NCI-H1436 (cell line): Measurements from ENCODE around the gene HVCN1.
"Not testable (repeated sequence)": the region's sequence is repeated elsewhere in the genome, so short reads cannot be mapped to it uniquely, and the experiment has no call there.

ENCODE experiments used
- DNase-seq: peaks from one replicate; lab custom pipeline; 2025; lab: John Stamatoyannopoulos, UW

The HVCN1 gene

GRCh38 chr12:110668480-110669192 is 20.3 kb downstream of the HVCN1 start:
- no peak for DNase-seq

- no peak for DNase-seq
Measured at GRCh38 chr12:110667671-110668070, 21.2 kb downstream of the HVCN1 start.

- DNase-seq, result no peak
Measured at GRCh38 chr12:110666892-110667291, 22.0 kb downstream of the HVCN1 start.

- no peak for DNase-seq
Measured at GRCh38 chr12:110661337-110661972, 27.5 kb downstream of the HVCN1 start.

- DNase-seq, result no peak
Measured at GRCh38 chr12:110658878-110659277, 30.0 kb downstream of the HVCN1 start.

GRCh38 chr12:110658242-110658641 is 30.7 kb downstream of the HVCN1 start:
- no peak for DNase-seq

GRCh38 chr12:110657747-110658146 is 31.2 kb downstream of the HVCN1 start:
- DNase-seq, result no peak

- no peak for DNase-seq
Measured at GRCh38 chr12:110656071-110656655, 32.8 kb downstream of the HVCN1 start.

GRCh38 chr12:110654238-110654637 is 34.7 kb downstream of the HVCN1 start:
- DNase-seq, result not testable (repeated sequence)

- DNase-seq, result no peak
Measured at GRCh38 chr12:110649341-110649847, 39.5 kb downstream of the HVCN1 start.

- no peak for DNase-seq
Measured at GRCh38 chr12:110647631-110648040, 41.3 kb downstream of the HVCN1 start.

GRCh38 chr12:110641521-110641920 is 47.4 kb downstream of the HVCN1 start:
- no peak for DNase-seq

GRCh38 chr12:110640275-110641025 is 48.5 kb downstream of the HVCN1 start:
- no peak for DNase-seq

GRCh38 chr12:110639336-110640141 is 49.4 kb downstream of the HVCN1 start:
- DNase-seq, result no peak

GRCh38 chr12:110638796-110639195 is 50.1 kb downstream of the HVCN1 start:
- no peak for DNase-seq

- DNase-seq, result no peak
Measured at GRCh38 chr12:110637869-110638441, 51.0 kb downstream of the HVCN1 start.

GRCh38 chr12:110636516-110636915 is 52.4 kb downstream of the HVCN1 start:
- no peak for DNase-seq

GRCh38 chr12:110635055-110635454 is 53.9 kb downstream of the HVCN1 start:
- DNase-seq, result no peak

GRCh38 chr12:110627500-110628195 is 61.3 kb downstream of the HVCN1 start:
- DNase-seq, result no peak

- no peak for DNase-seq
Measured at GRCh38 chr12:110622582-110622981, 66.3 kb downstream of the HVCN1 start.

- no peak for DNase-seq
Measured at GRCh38 chr12:110619534-110619953, 69.4 kb downstream of the HVCN1 start.
